Measurements from ENCODE around the gene RBM24.

Gene RBM24

DNA sequence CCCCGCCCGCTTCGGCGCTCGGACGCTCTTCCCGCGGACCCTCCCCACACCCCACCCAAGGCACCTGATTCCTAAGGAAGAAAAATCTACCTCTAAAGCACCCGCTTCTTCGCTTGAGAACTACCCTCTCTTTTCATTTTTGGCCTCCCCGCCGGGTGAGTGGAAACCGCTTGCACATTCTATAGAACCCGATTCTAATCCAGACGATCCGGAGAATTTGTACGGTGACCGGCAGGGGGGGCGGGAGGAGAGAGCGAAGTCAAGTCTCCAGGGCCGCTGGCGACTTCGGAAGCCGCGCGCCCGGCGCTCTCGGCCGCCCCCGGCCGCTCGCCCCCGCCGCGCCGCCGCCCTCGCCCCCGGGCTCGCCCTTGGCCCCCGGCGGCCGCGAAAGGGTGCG is at the start of gene RBM24:
TSS of gene RBM24 (plus strand) at position 262 of the 397 bp plus-strand sequence. CDS start 221 bp downstream, outside the sequence.
- in situ Hi-C loops (cut with MboI; ENCODE audit: low pct_unique_long_range_greater_than_20kb, low sequenced_read_pairs): no loop called here
- DNase-seq: peak; percentile 34

DNA sequence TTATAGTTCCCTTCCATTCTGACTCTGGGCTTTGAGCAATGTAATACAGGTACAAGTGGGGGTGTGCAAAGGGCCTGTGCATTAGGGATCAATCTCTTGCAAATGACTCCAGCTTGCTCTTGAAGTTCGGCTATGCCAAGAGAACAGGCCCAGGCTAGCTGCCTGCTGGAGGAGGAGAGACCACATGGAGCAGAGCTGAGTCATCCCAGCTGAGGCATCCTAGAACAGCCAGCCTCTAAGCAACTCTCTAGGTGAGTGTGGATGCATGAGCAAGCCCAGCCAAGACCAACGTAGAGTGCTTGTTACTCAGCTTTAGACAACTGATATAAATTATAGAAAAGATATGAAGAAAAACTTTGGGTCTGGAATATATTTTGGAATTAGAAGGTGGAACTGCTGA is 47.6 kb upstream of the RBM24 start:
- DNase-seq: no peak
- in situ Hi-C loops (cut with MboI; ENCODE audit: low pct_unique_long_range_greater_than_20kb, low sequenced_read_pairs): no loop called here

DNA sequence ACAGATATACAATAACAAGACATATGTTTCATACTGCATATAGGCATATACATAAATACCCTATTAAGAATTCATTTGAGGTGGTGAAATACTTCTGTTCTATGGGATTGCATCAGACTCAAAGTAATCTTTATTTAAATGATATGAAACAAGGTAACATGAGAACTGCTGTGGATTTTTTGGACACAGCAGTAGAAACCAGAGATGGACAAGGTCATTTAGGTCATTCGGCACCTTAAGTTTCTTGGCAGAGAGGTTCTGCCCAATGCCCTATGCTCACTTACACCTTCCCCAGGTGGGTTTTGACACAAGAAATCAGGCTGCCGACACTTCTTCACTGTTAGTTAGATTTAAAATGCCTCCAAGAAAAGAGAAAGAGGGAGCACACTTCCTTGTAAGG is 43.9 kb upstream of the RBM24 start:
- DNase-seq: no peak
- in situ Hi-C loops (cut with MboI; ENCODE audit: low pct_unique_long_range_greater_than_20kb, low sequenced_read_pairs): no loop called here

- in situ Hi-C loops (cut with MboI; ENCODE audit: low pct_unique_long_range_greater_than_20kb, low sequenced_read_pairs): no loop called here
- DNase-seq: no peak
These were observed 41.9 kb upstream of the RBM24 start for GRCh38 chr6:17239260-17239659.

GRCh38 chr6:17240803-17241500 is 40.2 kb upstream of the RBM24 start:
- in situ Hi-C loops (cut with MboI; ENCODE audit: low pct_unique_long_range_greater_than_20kb, low sequenced_read_pairs): no loop called here
- peak; percentile 6 for DNase-seq

DNA sequence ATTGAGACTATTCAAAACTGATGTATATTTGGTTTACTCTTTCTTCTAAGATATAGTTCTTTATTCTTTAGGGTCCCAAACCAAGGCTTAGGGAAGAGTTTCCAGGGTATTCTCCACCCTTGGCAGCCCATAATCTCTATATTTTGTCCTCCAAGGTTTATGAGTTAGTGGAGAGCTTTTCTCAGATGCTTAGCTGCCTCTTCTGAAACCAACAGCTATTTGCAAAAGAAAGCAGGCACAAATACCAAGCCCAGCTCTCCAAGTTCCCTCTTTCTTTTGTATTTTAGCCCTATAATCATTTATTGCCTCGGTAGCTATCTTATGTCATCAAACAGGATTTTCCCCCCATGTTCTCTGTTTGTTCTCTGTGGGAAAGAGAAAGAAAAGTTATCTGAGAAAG is 39.1 kb upstream of the RBM24 start:
- in situ Hi-C loops (cut with MboI; ENCODE audit: low pct_unique_long_range_greater_than_20kb, low sequenced_read_pairs): no loop called here
- DNase-seq: no peak

- in situ Hi-C loops (cut with MboI; ENCODE audit: low pct_unique_long_range_greater_than_20kb, low sequenced_read_pairs): no loop called here
- no peak for DNase-seq
These were observed 30.9 kb upstream of the RBM24 start for GRCh38 chr6:17250237-17250636.

- in situ Hi-C loops (cut with MboI; ENCODE audit: low pct_unique_long_range_greater_than_20kb, low sequenced_read_pairs): no loop called here
- DNase-seq: no peak
These were observed 29.2 kb upstream of the RBM24 start for GRCh38 chr6:17251953-17252352.

GRCh38 chr6:17258749-17259148 is 22.4 kb upstream of the RBM24 start:
- in situ Hi-C loops (cut with MboI; ENCODE audit: low pct_unique_long_range_greater_than_20kb, low sequenced_read_pairs): no loop called here
- DNase-seq: no peak

- no peak for DNase-seq
- in situ Hi-C loops (cut with MboI; ENCODE audit: low pct_unique_long_range_greater_than_20kb, low sequenced_read_pairs): no loop called here
These were observed 15.6 kb upstream of the RBM24 start for GRCh38 chr6:17265570-17265969.

GRCh38 chr6:17267566-17267965 is 13.6 kb upstream of the RBM24 start:
- no peak for DNase-seq
- in situ Hi-C loops (cut with MboI; ENCODE audit: low pct_unique_long_range_greater_than_20kb, low sequenced_read_pairs): no loop called here

DNA sequence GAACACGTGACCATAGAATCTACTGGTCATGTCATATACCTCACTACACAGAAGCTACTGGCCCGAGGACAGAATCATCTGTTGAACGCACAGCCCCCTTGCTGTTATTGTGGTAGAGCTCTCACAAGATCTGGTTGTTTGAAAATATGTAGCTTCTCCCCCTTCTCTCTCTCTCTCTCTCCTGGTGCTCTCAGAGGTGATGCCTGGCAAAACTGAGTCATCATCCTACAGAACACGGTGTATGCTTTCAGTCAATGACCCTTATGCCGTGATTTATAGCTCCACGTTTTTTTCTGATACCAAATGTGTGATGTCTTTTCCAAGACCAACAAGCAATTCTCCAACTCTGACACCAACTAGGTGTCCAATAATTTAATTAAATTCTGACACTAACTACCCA is 13.0 kb upstream of the RBM24 start:
- in situ Hi-C loops (cut with MboI; ENCODE audit: low pct_unique_long_range_greater_than_20kb, low sequenced_read_pairs): no loop called here
- no peak for DNase-seq

GRCh38 chr6:17269840-17270239 is 11.3 kb upstream of the RBM24 start:
- in situ Hi-C loops (cut with MboI; ENCODE audit: low pct_unique_long_range_greater_than_20kb, low sequenced_read_pairs): no loop called here
- no peak for DNase-seq

GRCh38 chr6:17271628-17272027 is 9.5 kb upstream of the RBM24 start:
- in situ Hi-C loops (cut with MboI; ENCODE audit: low pct_unique_long_range_greater_than_20kb, low sequenced_read_pairs): no loop called here
- DNase-seq: no peak

GRCh38 chr6:17276766-17277165 is 4.4 kb upstream of the RBM24 start:
- DNase-seq: no peak

DNA sequence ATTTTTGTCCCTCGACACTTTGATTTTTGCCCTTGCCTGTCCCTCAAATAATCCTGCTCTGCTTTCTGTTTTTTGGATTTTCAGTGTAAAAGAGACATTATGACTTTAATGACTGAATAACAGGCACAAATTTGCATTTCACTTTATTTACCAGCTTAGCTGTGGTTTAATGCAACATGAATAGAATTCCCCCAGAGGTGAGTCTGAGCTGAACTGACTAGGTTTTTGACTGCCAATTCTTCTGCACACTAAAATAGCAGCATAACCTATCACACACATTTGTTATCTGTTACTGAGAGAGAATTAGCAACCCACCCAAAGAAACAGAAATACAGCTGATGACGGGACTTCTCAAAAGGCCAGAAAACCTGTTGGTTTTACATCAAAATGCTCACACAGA is 3.9 kb upstream of the RBM24 start:
- no peak for DNase-seq
- in situ Hi-C loops (cut with MboI; ENCODE audit: low pct_unique_long_range_greater_than_20kb, low sequenced_read_pairs): no loop called here

More at GRCh38 chr6:17276766-17277165, 4.4 kb upstream of the RBM24 start:
- in situ Hi-C loops (cut with MboI; ENCODE audit: low pct_unique_long_range_greater_than_20kb, low sequenced_read_pairs): no loop called here

- DNase-seq: no peak
These were observed 2.7 kb upstream of the RBM24 start for GRCh38 chr6:17278289-17279063.

DNA sequence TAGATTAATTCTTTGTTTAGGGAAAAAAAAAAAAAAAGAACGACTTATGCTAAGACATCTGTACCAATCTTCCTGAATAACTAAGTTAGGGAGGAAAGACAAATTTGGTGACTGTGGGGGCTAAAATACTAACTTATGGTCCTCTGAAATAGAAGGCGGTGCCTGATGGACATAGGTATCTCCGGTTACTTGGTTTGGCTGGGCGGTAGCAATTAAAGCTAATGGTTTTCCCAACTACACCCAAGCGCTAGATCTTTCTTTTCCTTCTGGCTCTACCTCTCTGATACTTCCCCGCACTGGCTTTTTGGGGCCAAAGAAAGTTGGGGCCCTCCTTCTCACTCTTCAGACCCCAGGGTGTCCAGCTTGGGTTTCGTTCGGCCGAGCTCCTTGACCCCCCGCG is 1.0 kb upstream of the RBM24 start:
- no peak for DNase-seq
- in situ Hi-C loops (cut with MboI; ENCODE audit: low pct_unique_long_range_greater_than_20kb, low sequenced_read_pairs): no loop called here

More at GRCh38 chr6:17278289-17279063, 2.7 kb upstream of the RBM24 start:
- in situ Hi-C loops (cut with MboI; ENCODE audit: low pct_unique_long_range_greater_than_20kb, low sequenced_read_pairs): no loop called here

DNA sequence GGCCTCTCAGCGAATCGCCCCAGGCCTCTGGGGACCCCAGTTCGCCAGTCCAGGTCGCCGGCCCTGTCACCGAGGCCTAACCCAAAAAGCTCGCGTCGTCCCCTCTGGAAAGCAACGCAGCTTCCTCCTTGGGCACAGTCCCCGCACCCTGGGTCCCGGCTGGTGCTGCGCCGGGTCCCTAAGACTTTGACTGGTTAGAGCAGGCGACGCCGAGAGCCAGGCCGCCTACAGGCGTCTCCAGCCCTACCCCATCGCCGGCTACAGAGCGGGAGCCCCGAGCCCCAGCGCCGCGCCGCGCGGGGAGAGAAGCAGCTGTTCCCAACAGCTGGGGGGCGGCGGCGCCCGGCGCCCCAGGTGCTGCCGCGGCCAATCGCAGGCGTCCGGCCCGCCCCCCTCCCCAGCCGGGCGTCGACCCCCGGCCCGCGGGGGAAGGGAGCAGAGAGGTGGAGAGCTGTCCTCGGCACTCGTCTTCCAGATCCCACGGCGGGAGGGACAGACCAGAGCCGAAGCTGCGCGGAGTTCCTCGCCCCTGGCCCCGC is 540 bp upstream of the RBM24 start:
- no peak for DNase-seq
- in situ Hi-C loops (cut with MboI; ENCODE audit: low pct_unique_long_range_greater_than_20kb, low sequenced_read_pairs): no loop called here

All from KBM-7 (cell line).